Mucosa of descending colon (tissue), 3 donors: ENCODE measurements around the gene PEAK3. TPM values are rescaled to one million over a fixed set of nuclear protein-coding genes. Genes with fewer than 3 reads are reported as not detected.

Experiments
- ATAC-seq: fragments of 200-7000 bp; cut with Tn5 transposase; one replicate; pipeline ENCODE4 v1.9.1; 2020; ENCODE audit warnings: mild to moderate bottlenecking, moderate library complexity
- DNase-seq, 3 donors: peaks; one replicate each; pipeline ENCODE4 v3.0.0-alpha.2; 2020
- H3K36me3 ChIP-seq: fragments of 200-600 bp; one replicate; pipeline ENCODE4 v1.8.0; 2021; ENCODE audit warnings: low read depth, mild to moderate bottlenecking
- H3K4me1 ChIP-seq: fragments of 200-600 bp; one replicate; pipeline ENCODE4 v1.8.0; 2021; ENCODE audit warnings: low read depth, mild to moderate bottlenecking
- H3K4me3 ChIP-seq: fragments of 200-600 bp; one replicate; pipeline ENCODE4 v1.8.0; 2021; ENCODE audit warnings: mild to moderate bottlenecking
- H3K9me3 ChIP-seq: fragments of 200-600 bp; one replicate; pipeline ENCODE4 v1.8.0; 2021; ENCODE audit warnings: mild to moderate bottlenecking
- intact Hi-C, 2 donors: fragments of 100-400 bp; cut with DNase I in 1 of 2; cut with micrococcal nuclease in 1 of 2; formaldehyde crosslinking; loops; one replicate each; pipeline versions ENCODE4 v1.11.0 to v1.11.1; 2022; cut with DNase I, micrococcal nuclease
- total RNA-seq, 3 donors: library from RNA; stranded (reverse); fragmentation: NEBNext Ultra II Directional in 2 of 3; extraction: Animal tissue kit (Norgen Biotek cat#: 25700) in 2 of 3; gene quantifications; one replicate each; pipeline versions ENCODE4 v1.2.1 to v1.2.4, GENCODE V29; 2021 to 2023
- TF ChIP-seq, protein P1 (sequence below): fragments of 200-600 bp; IDR thresholded peaks from one replicate; pipeline ENCODE4 v1.8.0; 2022; ENCODE audit warnings: antibody characterized with exemption, mild to moderate bottlenecking
- donor health status: DM: no; HTN: no; CAD: no; lungs with moderate emphysema.
- donor health status: DM: no; HTN: no; CAD: no.
- donor health status: DM: no; HTN: yes; CAD: no.

PEAK3 gene
- total RNA-seq, 3 donors from 2014 or later = 0.29 to 1.4 (median 1.1) TPM

DNA sequence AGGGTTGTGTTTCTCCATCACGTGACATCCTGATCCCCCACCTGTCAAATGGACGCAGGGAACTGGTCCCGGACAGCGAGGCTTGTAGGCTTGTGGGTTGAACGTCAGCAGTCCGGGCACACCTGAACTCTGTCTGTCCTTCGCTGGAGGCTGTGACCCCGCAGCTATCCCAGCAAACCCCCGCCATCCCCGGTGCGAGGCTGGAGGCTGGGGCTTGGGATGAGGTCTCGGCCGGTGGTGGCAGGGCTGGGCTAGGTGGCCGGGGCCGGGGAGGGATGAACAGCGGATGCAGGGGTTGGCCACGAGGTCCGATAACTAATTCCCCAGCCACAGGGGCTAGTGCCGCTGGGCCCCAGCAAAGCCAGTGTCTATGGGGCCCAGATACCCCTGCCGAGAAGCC is 37.6 kb upstream of the PEAK3 start:
- ATAC-seq (no peak), DNase-seq (no peak)
- intact Hi-C loops = no loop called here
- H3K9me3 ChIP-seq = peaks cover 3% of the 10 kb centered on the region
- no peak overlapping the region for H3K4me3 ChIP-seq
- H3K36me3 ChIP-seq = no peaks in the 10 kb centered on the region
- TF ChIP-seq, protein P1, sequence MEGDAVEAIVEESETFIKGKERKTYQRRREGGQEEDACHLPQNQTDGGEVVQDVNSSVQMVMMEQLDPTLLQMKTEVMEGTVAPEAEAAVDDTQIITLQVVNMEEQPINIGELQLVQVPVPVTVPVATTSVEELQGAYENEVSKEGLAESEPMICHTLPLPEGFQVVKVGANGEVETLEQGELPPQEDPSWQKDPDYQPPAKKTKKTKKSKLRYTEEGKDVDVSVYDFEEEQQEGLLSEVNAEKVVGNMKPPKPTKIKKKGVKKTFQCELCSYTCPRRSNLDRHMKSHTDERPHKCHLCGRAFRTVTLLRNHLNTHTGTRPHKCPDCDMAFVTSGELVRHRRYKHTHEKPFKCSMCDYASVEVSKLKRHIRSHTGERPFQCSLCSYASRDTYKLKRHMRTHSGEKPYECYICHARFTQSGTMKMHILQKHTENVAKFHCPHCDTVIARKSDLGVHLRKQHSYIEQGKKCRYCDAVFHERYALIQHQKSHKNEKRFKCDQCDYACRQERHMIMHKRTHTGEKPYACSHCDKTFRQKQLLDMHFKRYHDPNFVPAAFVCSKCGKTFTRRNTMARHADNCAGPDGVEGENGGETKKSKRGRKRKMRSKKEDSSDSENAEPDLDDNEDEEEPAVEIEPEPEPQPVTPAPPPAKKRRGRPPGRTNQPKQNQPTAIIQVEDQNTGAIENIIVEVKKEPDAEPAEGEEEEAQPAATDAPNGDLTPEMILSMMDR = no peak
- H3K4me1 ChIP-seq = no peaks in the 10 kb centered on the region

DNA sequence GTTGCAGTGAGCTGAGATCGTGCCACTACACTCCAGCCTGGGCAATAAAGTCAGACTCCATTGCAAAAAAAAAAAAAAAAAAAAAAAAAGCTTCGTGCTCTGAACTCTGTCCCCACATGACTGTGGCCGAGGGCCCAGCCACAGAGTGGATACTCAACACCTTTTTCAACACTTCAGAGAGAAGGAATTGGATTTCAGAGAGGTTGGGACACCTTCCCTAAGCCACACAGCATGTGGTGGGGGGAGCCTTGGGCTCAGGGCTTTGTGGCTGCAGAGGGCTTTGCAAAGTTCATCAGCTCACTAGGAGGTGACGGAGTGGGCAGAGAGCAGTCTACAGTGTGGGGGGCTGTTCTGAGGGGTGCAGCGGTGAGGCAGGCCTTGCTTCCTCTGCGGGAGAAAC is 36.9 kb upstream of the PEAK3 start:
- ATAC-seq (no peak), DNase-seq (no peak)
- Histone ChIP-seq H3K4me1 (no peaks in the 10 kb centered on the region), H3K9me3 (peaks cover 3% of the 10 kb centered on the region), H3K36me3 (no peaks in the 10 kb centered on the region), H3K4me3 (no peak overlapping the region)
- TF ChIP-seq, protein P1 = no peak
- intact Hi-C loops = no loop called here

- H3K9me3 ChIP-seq = peaks cover 3% of the 10 kb centered on the region
- ATAC-seq (no peak), DNase-seq (no peak)
- no peaks in the 10 kb centered on the region for H3K4me1 ChIP-seq
- no peak overlapping the region for H3K4me3 ChIP-seq
- no peaks in the 10 kb centered on the region for H3K36me3 ChIP-seq
- TF ChIP-seq, protein P1 = no peak
- intact Hi-C loops = no loop called here
Measured at GRCh38 chr19:2317756-2318155, 35.8 kb upstream of the PEAK3 start.

GRCh38 chr19:2317300-2317699 is 35.3 kb upstream of the PEAK3 start:
- no peak for ATAC-seq
- no peak overlapping the region for H3K4me3 ChIP-seq

DNA sequence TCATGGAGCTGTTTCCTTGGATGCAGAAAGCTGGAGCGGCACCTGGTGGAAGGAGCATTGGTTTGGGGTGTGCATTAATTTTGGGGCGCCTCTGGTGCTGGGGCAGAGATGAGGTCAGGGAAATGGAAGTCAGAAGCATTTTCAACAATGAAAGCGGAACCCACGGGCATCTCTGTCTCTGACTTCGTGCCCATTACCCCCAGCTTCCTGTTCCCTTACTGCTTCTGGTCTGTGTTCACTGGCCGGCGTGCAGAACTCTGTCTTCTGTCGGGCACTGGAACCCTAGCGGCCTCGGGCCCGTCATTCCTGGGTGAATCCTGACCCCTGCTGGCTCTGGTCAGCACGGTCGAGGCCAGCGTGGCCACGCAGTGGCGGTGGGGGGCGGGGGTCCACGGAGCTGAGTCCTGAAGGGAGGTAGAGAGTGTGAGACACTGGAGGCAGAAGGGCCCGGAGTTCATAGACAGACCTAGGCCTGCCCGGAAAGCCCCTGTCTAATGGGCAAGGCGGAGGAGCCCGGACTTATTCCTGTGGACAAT is 33.9 kb upstream of the PEAK3 start:
- DNase-seq = peak; percentile 67 to 81 (median 75)
- peaks cover 3% of the 10 kb centered on the region for H3K9me3 ChIP-seq
- H3K4me1 ChIP-seq = no peaks in the 10 kb centered on the region

More at GRCh38 chr19:2317300-2317699, 35.3 kb upstream of the PEAK3 start:
- TF ChIP-seq, protein P1 = no peak
- no peak for DNase-seq
- Histone ChIP-seq H3K9me3 (peaks cover 3% of the 10 kb centered on the region), H3K36me3 (no peaks in the 10 kb centered on the region), H3K4me1 (no peaks in the 10 kb centered on the region)
- intact Hi-C loops = no loop called here

More for the DNA sequence above, 33.9 kb upstream of the PEAK3 start:
- ATAC-seq = peak; percentile 85
- no peaks in the 10 kb centered on the region for H3K36me3 ChIP-seq
- intact Hi-C loops = no loop called here
- TF ChIP-seq, protein P1 = no peak
- H3K4me3 ChIP-seq = no peak overlapping the region
